ENCODE results near the gene KLF9.

DNA sequence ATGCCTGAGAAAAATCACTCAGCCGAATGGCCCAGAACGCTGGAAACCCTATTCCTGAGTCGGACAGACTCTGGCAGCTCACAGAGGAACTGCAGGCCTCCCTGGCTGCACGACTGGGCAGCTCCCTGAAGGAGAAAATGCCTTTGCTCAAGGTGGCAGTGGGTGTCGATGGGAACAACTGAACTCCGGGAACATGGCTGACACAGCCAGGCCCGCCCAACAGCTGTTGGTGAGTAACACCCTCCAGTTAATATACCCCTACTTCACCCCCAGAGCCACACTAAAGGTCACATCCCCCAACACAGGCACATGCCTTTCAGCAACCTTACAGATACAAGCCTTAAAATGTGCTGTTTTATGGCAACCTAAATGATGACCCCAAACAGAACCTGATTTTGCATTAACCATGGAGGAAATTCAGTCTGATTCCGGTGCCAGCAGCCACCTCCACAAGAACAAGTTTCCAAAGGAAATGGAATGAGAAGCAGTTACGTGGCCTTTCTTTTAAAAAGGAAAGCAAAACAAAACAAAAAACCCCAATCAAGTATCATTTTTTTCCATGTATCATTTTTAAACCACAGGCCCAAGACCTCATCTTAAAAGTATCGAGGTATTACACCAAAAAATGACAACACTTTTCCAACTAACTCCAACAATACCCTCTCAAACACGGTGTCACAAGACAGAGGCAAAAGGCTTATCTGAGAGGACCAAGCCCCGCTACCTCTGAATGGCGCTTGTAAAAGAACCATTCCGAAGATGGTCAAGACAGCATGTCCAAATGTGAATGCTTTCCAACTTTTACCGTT, 3.1 kb downstream of the KLF9 start:
- peak; percentile 15 for TF ChIP-seq POLR2A (IDR thresholded peaks at IDR 0.05)
- TF ChIP-seq CTCF (IDR thresholded peaks at IDR 0.05) = no peak
